GM19455 (cell line): ENCODE measurements around the gene FRMPD3.
A peak's percentile ranks its signal among the peaks of the same experiment; 100 is the strongest.
"Not testable (repeated sequence)": the region's sequence is repeated elsewhere in the genome, so short reads cannot be mapped to it uniquely, and the experiment has no call there.

Experiments used
- ATAC-seq: cut with Tn5 transposase; IDR thresholded peaks from one replicate; pipeline ENCODE4 v1.9.1; 2021; ENCODE audit not compliant: unreplicated experiment

The FRMPD3 gene

DNA sequence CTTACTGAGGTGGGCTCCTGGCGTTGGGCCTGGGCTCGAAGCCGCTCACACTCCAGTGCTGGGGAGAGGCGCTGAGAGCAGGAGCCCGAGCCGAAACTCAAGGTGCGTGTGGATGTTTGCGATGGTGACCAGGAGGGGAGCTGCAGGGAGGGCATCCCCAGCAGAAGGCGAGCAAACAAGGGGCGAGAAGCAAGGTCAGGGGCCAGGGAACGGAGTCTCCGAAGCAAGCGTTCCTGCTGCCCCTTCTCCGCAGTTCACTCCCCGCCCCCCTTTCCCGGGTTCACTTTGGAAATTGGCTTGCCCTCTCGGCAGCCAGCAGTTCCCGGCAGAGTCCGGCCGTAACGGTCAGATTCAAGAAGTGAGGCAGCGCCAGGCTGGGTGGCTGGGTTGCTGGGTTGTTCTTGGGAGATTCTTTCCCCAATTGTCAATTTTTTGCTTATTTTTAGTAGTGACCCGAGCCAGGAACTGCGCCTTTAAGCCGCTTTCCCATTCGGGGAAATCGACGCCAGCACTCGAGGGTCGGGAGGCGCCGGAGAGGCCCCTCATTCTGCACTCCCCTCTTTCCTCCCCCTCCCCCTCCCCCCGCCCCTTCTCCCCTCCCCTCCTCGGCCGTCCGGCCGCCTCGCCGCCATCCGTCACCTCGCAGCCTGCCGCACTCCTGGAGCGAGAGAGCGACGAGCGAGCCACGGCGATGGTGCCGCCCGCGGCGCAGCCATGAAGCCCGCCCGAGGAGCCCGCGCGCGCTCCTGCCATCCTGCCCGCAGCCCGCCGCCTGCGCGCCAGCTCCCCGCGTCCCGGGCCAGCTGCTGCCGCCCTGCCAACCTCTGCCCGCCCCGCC lies at the start of gene FRMPD3:
Gene FRMPD3, plus strand, starts transcription at position 655 of the 838 bp plus-strand sequence. CDS start 76,937 bp downstream, outside the sequence.
- no peak for ATAC-seq

DNA sequence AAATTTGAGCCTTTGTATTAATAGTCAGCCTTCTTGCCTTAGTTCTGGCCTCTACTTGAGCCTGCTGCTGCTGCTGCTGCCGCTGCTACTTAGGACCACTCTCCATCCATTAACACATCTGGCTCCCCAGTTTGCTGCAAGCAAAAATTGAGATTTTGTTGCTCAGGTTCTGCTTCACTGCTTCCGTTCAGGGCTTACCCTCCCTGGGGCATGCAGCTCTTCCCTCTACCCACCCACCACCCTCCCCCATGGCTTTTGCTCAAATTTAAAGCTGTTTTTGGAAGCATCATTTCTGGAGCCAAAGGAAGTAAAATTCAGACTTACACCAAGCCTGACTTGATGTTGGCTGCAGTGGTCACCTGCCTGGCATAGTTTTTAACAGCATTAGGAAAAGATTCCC lies 28.9 kb upstream of the FRMPD3 start:
- no peak for ATAC-seq

DNA sequence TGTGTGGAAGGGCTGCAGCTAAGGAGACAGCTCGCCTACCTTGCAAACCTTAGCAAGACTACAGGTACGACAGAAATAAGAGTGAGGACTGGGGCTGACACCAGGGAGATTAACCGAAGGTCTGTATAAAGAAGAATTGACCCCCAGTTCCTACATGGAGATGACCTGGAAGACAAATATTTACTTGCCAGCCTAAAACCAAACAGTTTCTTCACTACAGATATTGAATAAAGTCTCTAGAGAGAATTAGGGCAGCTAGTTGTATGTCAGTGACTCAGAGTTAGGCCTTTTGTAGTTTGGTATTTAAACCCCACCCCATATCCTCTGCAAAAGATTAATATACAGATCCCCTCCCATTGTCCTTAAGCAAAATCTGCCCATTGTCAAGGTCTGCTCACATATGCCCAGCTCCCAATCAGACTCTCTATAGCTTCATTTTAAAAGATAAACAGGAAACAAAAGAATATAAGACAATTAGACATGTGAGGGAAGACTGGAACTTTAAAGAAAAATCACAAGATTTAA lies 28.1 kb upstream of the FRMPD3 start:
- ATAC-seq: no peak

DNA sequence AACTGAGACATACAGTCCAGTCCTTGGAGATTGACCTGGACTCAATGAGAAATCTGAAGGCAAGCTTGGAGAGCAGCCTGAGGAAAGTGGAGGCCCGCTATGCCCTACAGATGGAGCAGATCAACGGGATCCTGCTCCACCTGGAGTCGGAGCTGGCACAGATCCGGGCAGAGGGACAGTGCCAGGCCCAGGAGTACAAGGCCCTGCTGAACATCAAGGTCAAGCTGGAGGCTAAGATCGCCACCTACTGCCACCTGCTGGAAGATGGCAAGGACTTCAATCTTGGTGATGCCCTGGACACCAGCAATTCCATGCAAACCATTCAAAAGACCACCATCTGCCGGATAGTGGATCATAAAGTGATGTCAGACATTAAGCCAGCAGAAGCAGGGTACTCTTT lies 20.4 kb upstream of the FRMPD3 start:
- ATAC-seq: no peak

DNA sequence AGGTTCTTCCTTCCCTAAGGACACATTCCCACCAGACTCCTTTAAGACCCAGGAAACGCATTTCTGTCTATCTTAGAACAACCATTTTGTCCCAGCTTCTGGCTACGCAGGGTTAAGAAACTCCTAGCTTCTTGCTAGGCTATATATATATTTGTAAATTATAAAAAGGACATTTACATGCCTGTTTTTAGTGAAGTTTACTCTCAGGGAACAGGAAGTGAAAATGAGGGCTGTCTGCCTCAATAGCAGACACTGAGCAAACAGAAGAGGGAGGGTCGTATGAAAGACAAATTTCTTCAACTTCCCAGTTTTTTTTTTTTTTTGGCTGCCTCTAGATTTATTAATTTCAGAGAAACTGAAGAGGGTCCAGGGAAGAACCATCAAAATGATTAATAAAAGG lies 9.3 kb upstream of the FRMPD3 start:
- no peak for ATAC-seq

DNA sequence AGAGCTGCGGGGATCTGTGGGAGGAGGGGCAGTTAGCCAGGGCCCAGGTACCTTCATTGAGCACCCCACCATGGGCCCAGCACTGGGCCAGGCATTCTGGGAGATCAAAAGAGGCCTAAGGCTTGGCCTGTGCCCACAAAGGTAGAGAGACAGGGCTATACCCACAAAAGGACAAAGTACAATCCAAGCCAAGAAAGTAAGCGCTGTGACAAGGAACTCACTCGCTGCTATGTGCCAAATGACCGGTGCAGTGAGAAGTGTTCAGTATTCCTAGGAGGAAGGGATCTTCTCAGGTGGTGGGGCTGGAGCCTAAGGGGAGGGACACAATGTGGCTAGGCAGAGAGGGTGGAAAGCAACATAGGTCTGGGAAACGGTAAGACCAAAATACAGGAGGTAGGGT lies 8.8 kb upstream of the FRMPD3 start:
- ATAC-seq: no peak

DNA sequence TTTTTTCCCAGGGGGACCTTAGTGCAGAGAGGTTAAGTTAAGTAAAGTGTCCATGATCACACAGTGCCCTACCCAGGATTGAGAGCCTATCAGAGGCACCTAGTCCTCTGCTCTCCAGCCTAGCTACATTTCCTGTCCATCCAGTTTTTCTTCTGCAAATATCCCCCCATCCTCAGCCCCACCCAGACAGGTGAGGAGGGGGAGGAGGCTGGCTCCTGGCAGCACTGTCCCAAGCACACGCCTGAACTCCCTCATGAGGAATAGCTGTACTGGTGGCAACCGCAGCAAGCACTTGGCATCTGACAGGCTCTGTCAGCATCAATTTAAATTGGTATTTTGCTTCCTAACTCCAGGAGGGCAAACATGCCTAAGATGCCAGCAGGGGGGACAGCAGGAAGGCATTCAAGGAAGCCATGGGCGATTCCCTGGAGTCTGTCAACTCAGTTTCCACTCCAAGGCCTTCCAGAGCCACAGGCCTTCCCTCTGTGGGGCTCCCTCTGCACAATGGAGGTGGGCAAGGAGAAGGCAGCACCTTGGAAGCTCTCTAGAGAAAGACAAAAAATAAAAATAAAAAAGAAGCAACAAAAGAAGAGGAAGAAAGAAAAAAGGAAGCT lies 6.4 kb upstream of the FRMPD3 start:
- ATAC-seq: no peak

DNA sequence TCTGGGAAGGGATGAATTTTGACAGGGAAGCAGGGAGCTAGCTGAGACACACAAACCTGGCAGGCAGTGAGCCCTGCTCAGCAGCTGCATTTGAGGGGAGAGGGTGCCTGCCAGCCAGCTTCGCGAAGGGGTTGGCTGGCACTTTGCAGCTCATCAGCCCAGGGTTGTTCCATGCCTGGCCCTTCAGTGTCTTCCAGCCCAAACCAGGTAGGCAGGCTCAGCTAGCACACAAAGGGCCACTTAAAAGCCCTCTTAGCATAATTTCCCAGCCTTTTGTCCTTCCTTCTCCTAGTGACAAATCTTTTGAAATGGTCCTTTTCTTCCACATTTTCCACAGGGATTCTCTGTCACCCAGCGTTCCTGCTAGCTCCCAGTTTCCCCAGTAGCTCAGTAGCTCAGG lies 4.3 kb upstream of the FRMPD3 start:
- no peak for ATAC-seq

DNA sequence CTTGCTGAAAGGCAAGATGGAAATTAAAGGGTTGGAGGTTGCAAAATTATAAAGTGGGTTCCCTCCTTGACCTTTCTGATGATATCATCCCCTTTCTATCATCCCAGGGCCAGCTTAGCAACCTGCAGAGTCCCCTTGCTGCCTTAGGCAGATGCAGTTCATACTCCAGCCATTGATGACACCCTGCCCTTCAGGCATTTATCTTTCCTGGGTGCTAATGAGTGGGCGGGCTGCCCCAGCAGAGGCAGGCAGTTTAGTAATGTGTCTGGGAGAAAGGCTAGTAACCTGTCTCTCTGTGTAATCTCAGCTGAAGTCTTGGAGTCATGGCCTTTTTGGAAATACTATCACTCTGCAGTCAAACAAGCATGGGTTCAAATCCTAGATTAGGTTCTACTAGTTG lies 3.8 kb upstream of the FRMPD3 start:
- ATAC-seq: no peak

DNA sequence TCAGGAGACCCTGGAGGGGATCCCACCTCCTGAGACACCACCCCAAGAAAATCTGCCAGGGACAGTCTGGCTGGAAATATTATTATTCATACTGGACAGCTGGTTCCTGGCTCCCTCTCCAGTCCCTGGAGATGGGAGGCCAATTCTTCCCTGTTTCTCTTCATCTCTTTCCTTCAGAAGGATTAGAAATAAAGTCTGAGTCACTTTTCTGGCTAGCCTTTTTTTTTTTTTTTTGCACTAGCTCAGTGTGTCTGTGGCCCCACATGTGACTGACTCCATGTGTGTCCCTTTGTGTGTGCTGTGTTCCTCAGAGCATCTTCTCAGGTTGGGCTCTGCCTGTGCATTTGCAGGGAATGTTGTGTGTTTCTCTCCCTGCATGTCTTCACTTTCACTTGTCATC lies 1.8 kb upstream of the FRMPD3 start:
- ATAC-seq: no peak

DNA sequence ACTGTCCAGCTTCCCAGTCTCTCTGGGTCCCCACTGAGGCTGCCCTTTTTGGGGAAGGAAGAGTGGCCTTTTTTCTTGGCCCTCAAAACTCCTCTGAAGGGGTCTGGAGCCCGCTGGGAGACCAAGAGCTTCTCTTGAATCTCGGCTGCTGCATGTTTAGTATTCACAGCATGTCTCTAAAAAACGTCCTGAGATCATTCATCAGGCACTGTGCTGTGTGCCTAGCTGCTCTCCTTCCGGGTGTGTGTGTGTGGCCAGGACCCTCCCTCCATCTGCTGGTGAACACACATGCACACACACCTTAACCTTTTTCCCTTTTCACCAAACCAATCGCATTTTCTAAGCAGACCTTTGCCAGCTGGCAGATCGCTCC lies 841 bp upstream of the FRMPD3 start:
- no peak for ATAC-seq

DNA sequence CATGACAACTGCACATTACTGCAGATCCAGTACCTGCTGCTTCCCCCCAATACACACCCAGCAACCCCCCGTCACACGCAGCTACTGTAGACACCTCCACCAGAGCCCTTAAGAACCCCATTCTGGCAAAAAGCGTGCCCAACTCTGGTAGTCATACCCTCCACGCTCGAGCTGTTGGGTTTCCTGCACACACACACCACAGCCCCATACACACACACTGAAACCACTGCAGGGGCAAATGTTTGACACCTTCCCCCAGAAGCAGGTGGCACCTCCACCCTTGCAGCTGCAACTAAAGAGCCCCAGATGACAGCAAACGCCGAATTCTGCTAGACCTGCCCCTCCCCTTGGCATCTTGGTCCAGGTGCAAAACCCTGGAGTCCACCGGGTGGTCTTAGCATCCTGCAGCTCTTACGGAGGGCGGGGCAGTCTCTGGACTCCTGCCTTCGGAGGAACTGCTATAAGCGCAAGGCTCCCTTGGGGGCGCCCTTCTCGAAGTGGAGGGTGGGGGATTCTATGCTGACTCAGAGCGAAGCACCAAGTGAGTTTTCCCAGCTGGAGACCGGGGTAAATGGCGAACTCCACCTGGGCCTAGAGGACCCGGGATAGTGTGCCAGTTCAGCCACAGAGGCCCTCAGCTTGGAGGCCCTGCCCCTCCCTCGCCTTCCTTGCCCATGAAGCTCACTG lies 1.5 kb downstream of the FRMPD3 start:
- no peak for ATAC-seq

DNA sequence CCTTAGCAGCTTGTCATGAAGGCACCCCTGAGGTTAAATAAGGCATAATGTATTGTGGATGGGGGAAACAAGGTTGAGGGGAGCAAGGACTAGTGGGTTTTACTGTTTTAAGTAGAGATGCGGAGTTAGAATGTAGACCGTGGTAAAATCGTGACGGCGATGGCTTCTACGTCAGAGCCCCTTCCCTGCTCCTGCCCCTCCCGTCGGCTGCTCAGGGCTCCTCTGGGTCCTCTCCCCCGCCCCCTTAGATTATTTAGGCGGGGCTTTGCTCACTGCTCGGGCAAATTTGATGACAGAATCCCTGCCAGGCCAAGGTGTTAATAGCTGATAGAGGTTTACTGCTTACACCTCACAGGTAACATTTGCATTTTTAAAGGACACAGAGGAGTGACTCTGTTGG lies 2.3 kb downstream of the FRMPD3 start:
- ATAC-seq: no peak

DNA sequence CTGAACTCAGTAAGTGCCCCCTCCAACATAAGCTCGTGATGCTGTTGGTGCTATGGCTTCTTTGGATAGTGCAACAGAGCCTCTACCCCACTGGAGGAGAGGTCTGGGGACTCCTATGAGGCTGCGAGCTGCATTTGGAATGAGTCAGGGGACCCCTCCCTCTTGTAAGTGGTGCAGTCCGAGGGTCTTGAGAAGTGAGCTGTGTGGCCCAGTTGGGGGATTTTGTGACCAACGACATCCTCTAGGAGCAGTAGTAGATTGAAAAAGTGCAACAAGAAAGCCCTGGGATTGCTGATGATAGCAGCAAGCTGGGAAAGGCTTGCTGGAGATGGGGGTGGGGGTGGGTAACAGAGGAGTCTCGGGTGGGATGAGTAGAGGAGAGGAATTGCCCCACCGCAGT lies 3.1 kb downstream of the FRMPD3 start:
- no peak for ATAC-seq

DNA sequence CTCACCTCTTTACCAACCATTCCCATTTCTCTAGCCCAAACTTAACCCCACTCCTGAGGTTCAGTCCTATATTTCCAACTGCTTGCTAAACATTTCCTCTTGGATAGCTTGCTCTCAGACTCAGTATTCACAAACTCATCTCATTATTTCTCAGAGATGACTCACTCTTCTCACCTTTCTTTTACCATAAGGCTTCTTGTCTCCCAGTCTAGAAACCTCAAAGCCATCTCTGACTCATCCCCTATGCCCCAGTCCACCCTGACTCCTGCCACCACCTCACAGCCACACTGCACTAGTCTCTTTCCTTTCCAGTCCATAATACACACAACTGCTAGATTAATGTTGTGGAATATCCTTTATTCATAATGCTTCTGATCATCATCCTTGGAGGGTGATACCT lies 4.8 kb downstream of the FRMPD3 start:
- ATAC-seq: no peak

DNA sequence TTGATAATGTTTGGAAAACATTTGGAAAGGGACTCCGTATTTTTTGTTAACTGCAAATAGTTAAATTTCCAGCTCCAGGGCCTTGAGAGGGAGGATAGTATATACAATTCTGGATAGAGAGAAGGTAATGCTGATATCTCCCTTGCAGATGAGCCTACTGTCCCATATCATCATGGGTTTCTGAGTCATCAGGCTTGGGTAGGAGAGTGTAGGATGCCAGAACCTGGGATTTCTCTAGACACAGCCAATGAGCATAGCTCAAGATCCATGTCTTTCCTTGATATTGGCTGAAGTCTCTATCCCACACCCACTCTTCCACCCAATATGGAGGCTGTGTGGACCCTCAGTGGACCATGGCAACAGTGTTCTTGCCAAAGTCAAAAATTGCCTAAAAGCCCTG lies 7.8 kb downstream of the FRMPD3 start:
- ATAC-seq: no peak

DNA sequence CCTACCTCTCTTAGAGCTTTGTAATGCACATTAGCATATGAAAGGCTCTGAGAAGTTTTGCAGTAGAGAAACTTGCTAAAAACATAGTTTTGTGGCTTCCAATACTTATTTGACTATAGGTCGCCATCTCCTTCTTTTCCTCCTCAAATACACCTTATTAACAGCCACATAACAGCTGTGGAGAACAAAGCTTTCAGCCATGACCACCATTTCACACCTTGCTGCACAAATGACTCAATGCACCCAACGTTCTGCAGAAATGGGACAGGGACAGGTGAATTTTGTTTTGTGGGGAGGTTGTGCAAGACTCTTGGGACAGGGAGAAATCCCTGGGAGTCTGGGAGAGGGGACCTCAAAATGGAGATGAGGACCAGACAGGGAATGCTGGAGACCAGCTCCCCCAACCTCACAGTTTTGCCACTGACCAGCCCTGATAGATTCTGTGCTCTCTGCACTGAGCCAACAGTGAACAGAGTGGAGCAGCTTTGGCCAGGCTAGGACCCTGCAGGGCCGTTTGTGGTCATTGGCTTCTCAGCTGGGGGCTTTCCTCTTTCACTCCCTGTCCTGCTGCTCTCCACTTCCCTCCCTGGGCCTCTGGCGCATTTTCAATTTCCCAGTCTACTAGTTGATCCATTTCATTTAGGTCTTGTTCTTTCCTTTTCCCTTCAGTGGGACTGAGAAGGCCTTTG lies 16.6 kb downstream of the FRMPD3 start:
- ATAC-seq: peak; percentile 90

DNA sequence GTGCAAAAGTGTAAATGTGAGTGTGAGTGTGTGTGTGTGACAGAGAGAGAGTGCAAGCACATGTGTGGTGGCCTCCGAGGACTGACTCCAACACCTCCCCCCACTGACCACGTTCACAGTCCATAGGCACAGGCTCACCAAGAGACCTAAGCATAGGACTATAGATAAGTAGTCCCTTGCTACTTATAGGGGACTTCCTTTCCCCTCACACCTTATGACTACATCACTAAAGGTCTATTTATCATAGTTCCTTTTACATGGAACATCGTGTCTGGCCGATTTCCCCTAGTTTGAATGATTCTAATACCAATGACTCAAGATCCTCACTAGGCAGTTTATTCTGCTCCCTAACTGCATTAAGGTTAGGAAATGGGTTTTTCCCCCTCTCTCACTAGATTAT lies 17.8 kb downstream of the FRMPD3 start:
- no peak for ATAC-seq

DNA sequence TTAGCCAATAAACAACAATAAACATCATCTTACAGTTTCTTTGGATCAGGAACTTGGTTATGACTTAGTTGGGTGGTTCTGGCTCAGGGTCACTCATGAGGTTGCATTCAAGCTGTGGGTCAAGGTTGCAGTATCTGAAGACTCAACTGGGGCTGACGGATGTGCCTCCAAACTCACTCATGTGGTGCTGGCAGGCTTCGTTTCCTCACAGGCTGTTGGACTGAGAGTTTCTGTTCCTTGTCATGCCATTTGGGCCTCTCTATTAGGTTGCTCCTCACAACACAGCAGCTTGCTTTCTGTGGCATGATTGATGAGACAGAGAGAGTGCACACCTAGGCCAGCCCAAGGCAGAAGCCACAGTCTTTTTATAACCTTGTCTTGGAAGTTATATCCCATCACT lies 20.7 kb downstream of the FRMPD3 start:
- ATAC-seq: no peak

DNA sequence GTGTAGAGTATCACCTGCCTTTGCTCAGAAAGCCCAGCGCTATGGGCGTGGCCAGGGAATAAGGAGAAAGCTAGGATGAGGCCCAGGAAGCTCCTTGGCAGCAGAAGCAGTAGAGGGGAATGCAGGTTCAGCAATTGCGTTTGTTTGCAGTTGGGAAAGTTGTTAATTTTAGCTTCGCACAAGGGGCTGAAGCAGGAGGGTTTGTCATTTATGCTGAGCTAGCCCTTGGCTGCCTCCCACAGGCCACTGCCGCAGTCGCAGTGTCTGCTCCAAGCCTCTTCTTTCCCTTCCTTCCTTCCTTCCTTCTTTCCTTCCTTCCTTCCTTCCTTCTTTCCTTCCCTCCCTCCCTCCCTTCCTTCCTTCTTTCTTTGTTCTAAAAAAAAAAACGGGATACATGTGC lies 21.5 kb downstream of the FRMPD3 start:
- no peak for ATAC-seq

DNA sequence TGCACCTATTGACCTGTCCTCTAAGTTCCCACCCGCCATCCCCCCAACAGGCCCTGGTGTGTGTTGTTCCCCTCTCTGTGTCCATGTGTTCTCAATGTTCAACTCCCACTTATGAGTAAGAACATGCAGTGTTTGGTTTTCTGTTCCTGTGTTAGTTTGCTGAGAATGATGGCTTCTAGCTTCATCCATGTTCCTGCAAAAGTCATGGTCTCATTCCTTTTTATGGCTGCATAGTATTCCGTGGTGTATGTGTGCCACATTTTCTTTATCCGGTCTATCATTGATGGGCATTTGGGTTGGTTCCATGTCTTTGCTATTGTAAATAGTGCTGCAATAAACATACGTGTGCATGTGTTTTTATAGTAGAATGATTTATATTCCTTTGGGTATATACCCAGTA lies 22.0 kb downstream of the FRMPD3 start:
- not testable (repeated sequence) for ATAC-seq
